SK-N-MC (cell line): ENCODE data around the gene ZNF462.

Source experiments
- EZH2 ChIP-seq: fragments of 200-600 bp; sonication (generic); IDR thresholded peaks from one replicate; pipeline ENCODE4 v1.6.1; 2017; ENCODE audit warnings: antibody characterized with exemption
- FOXP2 ChIP-seq: optimal IDR thresholded peaks from 2 replicates; pipeline ENCODE3; 2011; ENCODE audit warnings: mild to moderate bottlenecking, moderate library complexity; ENCODE audit not compliant: insufficient read depth; ENCODE audit errors: extremely low read length, control extremely low read depth
- POLR2AphosphoS5 ChIP-seq: IDR thresholded peaks from 2 replicates; pipeline ENCODE4 v1.6.1; 2012; ENCODE audit warnings: mild to moderate bottlenecking, low read depth, low read length, borderline replicate concordance

DNA sequence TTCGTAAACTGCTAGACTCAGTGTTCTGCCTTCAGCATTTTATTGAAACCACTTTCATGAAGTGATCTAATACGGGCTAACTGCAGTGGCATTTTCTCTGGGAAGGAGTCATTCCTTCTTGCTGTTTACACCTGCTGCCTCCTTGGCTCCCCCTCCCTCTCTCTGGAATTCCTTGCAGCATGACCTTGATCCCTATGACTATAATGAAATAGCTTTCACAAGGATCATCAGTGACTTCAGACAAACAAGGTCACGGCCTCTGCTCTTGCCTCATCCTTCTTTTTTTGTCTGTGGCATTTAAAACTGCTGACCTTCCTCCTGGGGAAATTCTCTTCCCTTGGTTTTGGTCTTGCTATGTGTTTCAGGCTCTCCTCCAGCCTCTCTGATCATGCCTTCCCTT lies 90.2 kb downstream of the ZNF462 start:
- no peak for TF ChIP-seq EZH2
- no peak for TF ChIP-seq POLR2AphosphoS5
- TF ChIP-seq FOXP2, result no peak
